Anterior cingulate cortex (tissue), 58 donors: ENCODE measurements around the gene MBD3L2.
"Not testable (repeated sequence)": the region's sequence is repeated elsewhere in the genome, so short reads cannot be mapped to it uniquely, and the experiment has no call there.

ENCODE experiments used
- DNase-seq, 58 donors: peaks; one replicate each; lab custom pipeline; 2025; lab: John Stamatoyannopoulos, UW

MBD3L2 gene

GRCh38 chr19:7058576-7058975 lies 9.5 kb downstream of the MBD3L2 start, which contains the start of gene MBD3L3:
Gene MBD3L3 (minus strand): TSS chr19:7058676. CDS start chr19:7058605, 71 bp downstream.
- DNase-seq, result not testable (repeated sequence)

GRCh38 chr19:7059977-7060376 lies 10.9 kb downstream of the MBD3L2 start:
- not testable (repeated sequence) for DNase-seq

GRCh38 chr19:7063339-7063738 lies 14.2 kb downstream of the MBD3L2 start:
- no peak for DNase-seq

- no peak for DNase-seq
Measured at GRCh38 chr19:7063764-7064418, 14.8 kb downstream of the MBD3L2 start.

- peak in 1 of 58 donors; percentile 2 for DNase-seq
Measured at GRCh38 chr19:7067122-7067521, 18.0 kb downstream of the MBD3L2 start.

- no peak for DNase-seq
Measured at GRCh38 chr19:7067716-7068115, 18.6 kb downstream of the MBD3L2 start.

- no peak for DNase-seq
Measured at GRCh38 chr19:7068599-7068998, 19.5 kb downstream of the MBD3L2 start.

- peak; percentile 74 to 99 (median 96) for DNase-seq
Measured at GRCh38 chr19:7069042-7069903, 20.2 kb downstream of the MBD3L2 start, which contains the start of gene ZNF557. Gene ZNF557 (plus strand): TSS chr19:7069703. CDS start chr19:7075075, 5,372 bp downstream.

GRCh38 chr19:7069904-7070226 lies 20.7 kb downstream of the MBD3L2 start:
- DNase-seq, result peak in 1 of 58 donors; percentile 32

- DNase-seq, result no peak
Measured at GRCh38 chr19:7072541-7072940, 23.4 kb downstream of the MBD3L2 start.

GRCh38 chr19:7074705-7075282 lies 25.7 kb downstream of the MBD3L2 start:
- DNase-seq, result no peak

- no peak for DNase-seq
Measured at GRCh38 chr19:7076151-7076550, 27.0 kb downstream of the MBD3L2 start.

- DNase-seq, result no peak
Measured at GRCh38 chr19:7078008-7078407, 28.9 kb downstream of the MBD3L2 start.

- no peak for DNase-seq
Measured at GRCh38 chr19:7083076-7083956, 34.2 kb downstream of the MBD3L2 start.

- no peak for DNase-seq
Measured at GRCh38 chr19:7088999-7089398, 39.9 kb downstream of the MBD3L2 start.

- DNase-seq, result no peak
Measured at GRCh38 chr19:7098096-7098495, 49.0 kb downstream of the MBD3L2 start.

- DNase-seq, result peak; percentile 70 to 100 (median 90)
Measured at GRCh38 chr19:7098701-7099596, 49.8 kb downstream of the MBD3L2 start.

- DNase-seq, result no peak
Measured at GRCh38 chr19:7099597-7099921, 50.4 kb downstream of the MBD3L2 start.
